ENCODE data around the gene TUBB2A. TPM values are rescaled to one million over a fixed set of nuclear protein-coding genes. Genes with fewer than 3 reads are reported as not detected.

Gene TUBB2A
- total and polyA plus RNA-seq, 2 of the 4 experiments (the other 2 are of a cell fraction): 164 to 264 TPM

DNA sequence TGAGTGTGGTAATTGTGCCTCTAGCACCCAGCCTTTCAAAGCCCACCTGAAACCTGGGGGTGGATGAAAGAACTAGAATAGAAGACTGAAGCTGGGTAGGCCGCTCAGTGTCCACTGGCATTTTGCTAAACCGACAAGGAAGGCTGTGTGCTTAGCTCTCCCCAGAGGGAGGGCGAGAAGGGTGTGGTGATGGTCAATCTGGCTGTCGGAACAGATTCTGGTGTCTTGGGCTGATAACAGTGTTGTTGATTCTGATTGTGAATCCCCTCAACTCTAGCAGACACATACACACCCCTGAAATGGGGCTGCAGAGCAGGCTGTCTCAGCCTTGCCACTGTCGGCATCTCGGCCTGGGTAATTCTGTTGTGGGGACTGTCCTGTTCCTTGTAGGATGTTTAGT is 43.0 kb downstream of the TUBB2A start:
- no peak overlapping the region for H2AK5ac ChIP-seq (ENCODE audit: low read depth, low read length)
- TSS peak; percentile 81 for BruUV-seq (replicated peaks)
- ATAC-seq (ENCODE audit: low read depth): no peak

More for the DNA sequence above, 43.0 kb downstream of the TUBB2A start:
- Histone ChIP-seq H3K27me3 (ENCODE audit: control insufficient read depth, insufficient read depth, low read length) (no peaks in the 10 kb centered on the region), H3K14ac (replicated peaks; ENCODE audit: low read depth, low read length) (no peak overlapping the region), H3K4me2 (ENCODE audit: low read depth, low read length) (no peak overlapping the region), H4K5ac (ENCODE audit: low read depth, low read length) (no peak overlapping the region), H2BK120ac (ENCODE audit: low read depth, low read length) (no peak overlapping the region), H3K36me3 (ENCODE audit: control insufficient read depth, insufficient read depth, low read length) (peaks cover 31% of the 10 kb centered on the region), H3K9me3 (ENCODE audit: control insufficient read depth, insufficient read depth, low read length) (no peaks in the 10 kb centered on the region), H4K91ac (ENCODE audit: insufficient read depth, low read depth, low read length) (no peak overlapping the region), H2BK5ac (ENCODE audit: low read depth, low read length, poor library complexity, severe bottlenecking) (no peak overlapping the region), H3K56ac (ENCODE audit: extremely low read depth, insufficient read depth, low read length) (no peak overlapping the region), H3K4me1 (ENCODE audit: control insufficient read depth, insufficient read depth, low read length) (no peaks in the 10 kb centered on the region), H3K27ac (ENCODE audit: insufficient read depth, low read length) (no peak overlapping the region), H3K9ac (ENCODE audit: low read depth, low read length) (no peak overlapping the region), H4K20me1 (ENCODE audit: insufficient read depth, low read length) (no peaks in the 10 kb centered on the region; the same call in 1 of the 2 replicates), H2AFZ (replicated peaks; ENCODE audit: low read length, poor library complexity) (no peak overlapping the region), H3K9me1 (ENCODE audit: insufficient read depth, low read length) (peaks cover 3% of the 10 kb centered on the region; the same call in 1 of the 2 replicates), H2AK9ac (replicated peaks; ENCODE audit: low read depth, low read length, poor library complexity) (no peak overlapping the region), H2BK15ac (ENCODE audit: low read depth, low read length) (no peak overlapping the region), H3K23ac (ENCODE audit: low read depth, low read length) (no peak overlapping the region), H3K18ac (ENCODE audit: low read depth, low read length) (no peak overlapping the region), H2BK20ac (ENCODE audit: low read depth, low read length) (no peak overlapping the region), H3K79me1 (ENCODE audit: low read depth in 1 of 2, low read length in 2 of 2) (peaks cover 11 to 18% of the 10 kb centered on the region in 2 experiments), H3K4ac (ENCODE audit: low read depth, low read length) (no peak overlapping the region), H3K4me3 (ENCODE audit: insufficient read depth, low read depth, low read length) (no peak overlapping the region), H4K8ac (ENCODE audit: low read depth in 2 of 2, low read length in 2 of 2) (no peak overlapping the region)
- dilution Hi-C loops (cut with HindIII; ENCODE audit: low sequenced_read_pairs, unreplicated experiment) (no loop called here), in situ Hi-C loops (cut with MboI; ENCODE audit: low sequenced_read_pairs) (loop anchor here (25.0 kb wide), 1 partner anchor 873 kb away; no protein-coding TSS in a partner anchor), intact Hi-C loops (cut with micrococcal nuclease) (no loop called here)
- DNase-seq: no peak
- TF ChIP-seq CEBPB (IDR thresholded peaks at IDR 0.05; ENCODE audit: low read depth, low read length): no peak
- TF ChIP-seq MAFK (IDR thresholded peaks at IDR 0.05; ENCODE audit: low read depth, low read length): no peak
- TF ChIP-seq, protein P1, sequence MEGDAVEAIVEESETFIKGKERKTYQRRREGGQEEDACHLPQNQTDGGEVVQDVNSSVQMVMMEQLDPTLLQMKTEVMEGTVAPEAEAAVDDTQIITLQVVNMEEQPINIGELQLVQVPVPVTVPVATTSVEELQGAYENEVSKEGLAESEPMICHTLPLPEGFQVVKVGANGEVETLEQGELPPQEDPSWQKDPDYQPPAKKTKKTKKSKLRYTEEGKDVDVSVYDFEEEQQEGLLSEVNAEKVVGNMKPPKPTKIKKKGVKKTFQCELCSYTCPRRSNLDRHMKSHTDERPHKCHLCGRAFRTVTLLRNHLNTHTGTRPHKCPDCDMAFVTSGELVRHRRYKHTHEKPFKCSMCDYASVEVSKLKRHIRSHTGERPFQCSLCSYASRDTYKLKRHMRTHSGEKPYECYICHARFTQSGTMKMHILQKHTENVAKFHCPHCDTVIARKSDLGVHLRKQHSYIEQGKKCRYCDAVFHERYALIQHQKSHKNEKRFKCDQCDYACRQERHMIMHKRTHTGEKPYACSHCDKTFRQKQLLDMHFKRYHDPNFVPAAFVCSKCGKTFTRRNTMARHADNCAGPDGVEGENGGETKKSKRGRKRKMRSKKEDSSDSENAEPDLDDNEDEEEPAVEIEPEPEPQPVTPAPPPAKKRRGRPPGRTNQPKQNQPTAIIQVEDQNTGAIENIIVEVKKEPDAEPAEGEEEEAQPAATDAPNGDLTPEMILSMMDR (conservative IDR thresholded peaks at IDR 0.05; ENCODE audit: low read depth, low read length): no peak
- no peak for TF ChIP-seq CHD1 (IDR thresholded peaks at IDR 0.05; ENCODE audit: low read depth, low read length)
- TF ChIP-seq, protein P2, sequence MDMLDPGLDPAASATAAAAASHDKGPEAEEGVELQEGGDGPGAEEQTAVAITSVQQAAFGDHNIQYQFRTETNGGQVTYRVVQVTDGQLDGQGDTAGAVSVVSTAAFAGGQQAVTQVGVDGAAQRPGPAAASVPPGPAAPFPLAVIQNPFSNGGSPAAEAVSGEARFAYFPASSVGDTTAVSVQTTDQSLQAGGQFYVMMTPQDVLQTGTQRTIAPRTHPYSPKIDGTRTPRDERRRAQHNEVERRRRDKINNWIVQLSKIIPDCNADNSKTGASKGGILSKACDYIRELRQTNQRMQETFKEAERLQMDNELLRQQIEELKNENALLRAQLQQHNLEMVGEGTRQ (IDR thresholded peaks at IDR 0.05; ENCODE audit: low read depth, low read length): no peak
- CTCF ChIA-PET: no interaction called here
- no CpG with 5 or more reads among the region's 6 CpGs for WGBS, 2 experiments (ENCODE audit: extremely low coverage in 2 of 2, insufficient read length in 1 of 2)
- POLR2A ChIA-PET (ENCODE audit: unreplicated experiment): no interaction called here

Measured in IMR-90 (cell line).